Measurements from ENCODE around the gene CYP46A1.
A peak's percentile ranks its signal among the peaks of the same experiment; 100 is the strongest.
"Not testable (repeated sequence)": the region's sequence is repeated elsewhere in the genome, so short reads cannot be mapped to it uniquely, and the experiment has no call there.

The CYP46A1 gene

DNA sequence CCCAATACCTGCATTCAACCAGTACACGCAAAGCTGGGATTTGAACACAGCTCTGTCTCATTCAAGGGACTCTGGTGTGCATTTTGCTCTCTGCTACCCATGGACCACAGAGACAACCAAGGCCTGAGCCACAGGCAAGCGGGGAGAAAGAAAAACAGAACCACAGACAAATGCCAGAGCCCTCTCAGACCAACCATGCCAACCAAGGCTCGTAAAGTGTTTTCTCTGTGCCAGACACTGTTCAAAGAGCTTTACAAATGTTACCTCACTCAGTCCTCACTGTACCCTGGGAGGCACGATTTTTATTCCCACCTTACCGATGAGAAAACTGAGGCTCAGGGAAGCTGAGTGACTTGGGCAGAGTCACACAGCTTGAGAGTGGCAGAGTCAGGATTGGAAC is 76.7 kb downstream of the CYP46A1 start:
- no peak for DNase-seq

DNA sequence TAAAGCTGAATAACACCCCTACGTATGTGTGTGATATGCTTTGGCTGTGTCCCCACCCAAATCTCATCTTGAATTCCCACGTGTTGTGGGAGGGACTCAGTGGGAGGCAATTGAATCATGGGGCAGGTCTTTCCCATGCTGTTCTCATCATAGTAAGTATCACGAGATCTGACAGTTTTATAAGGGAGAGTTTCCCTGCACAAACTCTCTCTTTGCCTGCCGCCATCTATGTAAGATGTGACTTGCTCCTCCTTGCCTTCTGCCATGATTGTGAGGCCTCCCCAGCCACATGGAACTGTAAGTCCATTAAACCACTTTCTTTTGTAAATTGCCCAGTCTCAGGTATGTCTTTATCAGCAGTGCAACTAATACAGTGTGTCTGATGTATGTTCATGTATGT is 78.8 kb downstream of the CYP46A1 start:
- not testable (repeated sequence) for DNase-seq

DNA sequence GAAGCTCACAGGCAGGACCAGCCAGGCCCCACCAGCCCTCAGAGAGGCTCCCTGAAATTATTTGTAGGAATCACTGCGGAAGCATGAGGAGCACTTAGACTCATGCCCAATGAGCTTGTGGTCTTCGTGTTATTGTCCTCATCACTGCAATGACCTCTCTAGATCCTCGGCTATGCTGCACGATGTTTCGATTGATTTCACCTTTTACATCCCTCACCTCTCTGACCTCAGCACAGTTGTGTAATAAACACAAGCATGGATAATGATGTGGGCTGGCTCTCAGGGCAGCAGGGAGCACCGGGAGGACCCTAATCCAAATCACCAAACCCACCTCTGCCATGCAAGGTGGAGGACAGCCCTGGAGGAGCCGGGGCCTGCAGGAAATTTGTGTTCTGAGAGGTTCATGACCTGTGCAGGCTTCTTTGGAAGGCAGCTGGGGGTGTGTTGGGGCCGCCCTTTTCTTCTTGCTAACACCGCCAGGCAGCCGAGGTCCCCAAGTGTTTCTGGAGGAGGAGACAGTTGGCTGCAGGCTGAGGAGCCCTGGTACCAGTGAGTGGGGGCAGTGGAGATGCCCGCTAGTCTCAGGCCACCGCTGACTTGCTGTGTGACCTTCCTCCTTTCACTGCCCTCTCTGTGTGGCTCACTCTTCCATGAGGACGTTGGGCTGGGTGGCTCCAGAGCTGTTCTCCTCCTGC is 79.6 kb downstream of the CYP46A1 start:
- no peak for DNase-seq

DNA sequence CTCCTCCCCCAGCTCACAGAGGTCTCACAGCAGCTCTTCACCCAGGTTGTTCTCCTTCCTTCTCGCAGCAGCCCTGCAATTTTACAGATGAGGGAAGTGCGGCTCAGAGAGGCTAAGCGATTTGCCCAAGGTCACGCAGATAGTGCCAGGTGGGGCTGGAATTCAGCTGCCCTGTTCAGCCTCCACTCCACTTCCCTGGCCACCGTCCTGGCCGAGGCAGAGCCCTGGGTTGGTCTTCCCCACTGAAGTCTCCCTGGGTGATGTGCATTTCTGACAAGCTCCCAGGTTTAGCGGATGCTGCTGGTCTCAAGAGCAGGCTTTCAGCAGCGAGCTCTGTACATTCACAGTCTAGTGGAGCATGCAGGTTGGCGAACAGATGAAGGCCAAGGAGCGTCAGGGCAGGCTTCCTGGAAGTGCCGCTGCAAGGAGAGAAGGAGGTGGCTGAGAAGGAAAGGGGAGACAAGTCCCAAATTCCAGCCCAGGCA is 80.2 kb downstream of the CYP46A1 start:
- no peak for DNase-seq

DNA sequence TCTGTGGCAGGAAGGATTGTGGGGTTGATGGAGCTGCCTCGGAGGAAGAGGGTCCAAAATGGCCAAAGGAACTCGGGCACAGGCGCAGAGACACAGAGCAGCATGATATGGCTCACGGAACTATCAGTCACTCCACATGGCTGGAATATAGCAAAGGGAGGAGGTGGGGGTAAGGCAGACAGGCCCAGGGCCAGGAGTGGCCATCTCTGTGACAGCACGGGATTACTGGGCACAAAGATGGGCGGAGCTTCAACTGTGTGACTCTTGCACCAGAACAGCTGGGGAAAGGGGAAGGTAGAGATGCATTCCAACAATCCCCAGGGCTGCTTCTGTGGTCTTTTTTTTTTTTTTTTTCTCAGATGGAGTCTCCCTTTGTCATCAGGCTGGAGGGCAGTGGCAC is 84.3 kb downstream of the CYP46A1 start:
- peak; percentile 38 for DNase-seq

DNA sequence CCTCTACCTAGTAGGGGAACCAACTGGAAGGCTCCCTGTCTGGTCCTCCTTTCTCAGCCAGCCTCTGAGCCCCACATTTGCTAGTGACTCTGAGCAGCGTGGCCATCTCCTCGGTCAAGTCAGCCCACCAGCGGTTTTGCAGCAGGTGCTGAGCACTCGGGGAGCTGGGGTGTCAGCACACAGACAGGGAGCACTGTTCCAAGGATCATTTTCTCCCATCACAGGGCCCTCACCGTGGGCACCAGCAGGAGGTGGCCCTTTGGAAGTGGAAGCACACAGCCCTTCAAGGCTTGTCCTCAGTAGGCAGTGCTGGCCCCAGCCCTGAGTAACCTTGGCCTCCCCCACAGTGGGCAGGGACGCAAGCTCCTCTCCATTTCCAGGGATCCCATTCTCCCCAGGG is 85.0 kb downstream of the CYP46A1 start:
- DNase-seq, result no peak

DNA sequence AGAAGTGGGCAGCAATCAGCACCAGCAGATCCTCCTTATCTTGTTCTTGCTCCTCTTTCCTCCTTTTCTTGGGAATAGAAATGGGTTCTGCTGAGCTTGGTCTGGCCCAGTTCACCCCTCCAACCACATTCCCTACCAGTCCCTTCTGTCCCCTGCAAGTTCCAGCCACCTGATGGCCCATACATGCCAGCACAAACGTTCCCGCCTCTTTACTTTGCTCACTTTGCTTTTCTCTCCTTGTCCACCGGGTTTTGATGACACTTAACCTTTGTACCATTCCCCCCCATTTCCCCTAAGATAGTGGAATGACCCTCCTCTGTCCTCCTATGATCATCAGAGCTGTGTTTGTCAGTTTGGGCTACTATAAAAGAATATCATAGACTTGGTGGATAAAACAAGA is 85.7 kb downstream of the CYP46A1 start:
- DNase-seq, result no peak

DNA sequence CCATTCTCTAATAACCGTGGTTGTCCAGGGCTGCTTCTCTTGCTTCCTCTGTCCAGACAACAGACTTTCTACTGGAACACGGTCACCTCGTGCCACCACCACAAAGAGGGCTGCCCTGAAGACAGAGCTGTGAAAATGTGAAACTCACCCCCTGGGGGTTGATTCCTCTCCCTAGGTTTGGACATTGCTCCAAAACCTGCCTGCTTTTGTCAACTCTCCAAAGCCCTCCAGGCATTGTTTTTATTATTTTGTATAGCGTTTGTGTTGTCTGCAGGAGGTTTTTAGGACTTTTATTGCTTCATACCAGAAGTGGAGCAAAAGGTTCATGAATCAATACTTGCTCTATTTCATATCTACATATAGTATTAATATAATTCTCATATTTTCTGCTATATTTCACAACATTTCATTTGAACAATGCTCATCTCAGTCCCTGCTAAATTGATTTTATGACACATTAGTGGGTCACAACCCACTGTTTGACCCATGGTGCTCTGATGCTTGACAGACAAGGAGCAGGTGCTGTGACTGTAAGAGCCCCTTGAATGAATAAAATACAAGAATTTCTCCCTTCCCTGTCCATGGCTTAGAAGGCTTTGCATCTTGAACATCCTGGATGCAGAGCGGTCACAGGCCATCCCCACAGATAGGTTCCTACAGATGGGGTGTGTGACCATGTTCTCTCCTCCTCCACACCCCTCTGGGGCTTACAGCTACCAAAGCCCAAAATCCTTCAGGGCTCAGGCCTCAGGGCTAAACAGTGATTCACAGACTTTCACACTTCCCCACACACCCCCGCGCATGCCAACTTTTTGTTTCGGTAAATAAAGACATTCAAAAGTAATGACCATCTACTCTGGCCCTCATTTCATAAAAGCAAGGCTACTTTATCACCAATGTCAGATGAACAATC is 88.5 kb downstream of the CYP46A1 start:
- no peak for DNase-seq

DNA sequence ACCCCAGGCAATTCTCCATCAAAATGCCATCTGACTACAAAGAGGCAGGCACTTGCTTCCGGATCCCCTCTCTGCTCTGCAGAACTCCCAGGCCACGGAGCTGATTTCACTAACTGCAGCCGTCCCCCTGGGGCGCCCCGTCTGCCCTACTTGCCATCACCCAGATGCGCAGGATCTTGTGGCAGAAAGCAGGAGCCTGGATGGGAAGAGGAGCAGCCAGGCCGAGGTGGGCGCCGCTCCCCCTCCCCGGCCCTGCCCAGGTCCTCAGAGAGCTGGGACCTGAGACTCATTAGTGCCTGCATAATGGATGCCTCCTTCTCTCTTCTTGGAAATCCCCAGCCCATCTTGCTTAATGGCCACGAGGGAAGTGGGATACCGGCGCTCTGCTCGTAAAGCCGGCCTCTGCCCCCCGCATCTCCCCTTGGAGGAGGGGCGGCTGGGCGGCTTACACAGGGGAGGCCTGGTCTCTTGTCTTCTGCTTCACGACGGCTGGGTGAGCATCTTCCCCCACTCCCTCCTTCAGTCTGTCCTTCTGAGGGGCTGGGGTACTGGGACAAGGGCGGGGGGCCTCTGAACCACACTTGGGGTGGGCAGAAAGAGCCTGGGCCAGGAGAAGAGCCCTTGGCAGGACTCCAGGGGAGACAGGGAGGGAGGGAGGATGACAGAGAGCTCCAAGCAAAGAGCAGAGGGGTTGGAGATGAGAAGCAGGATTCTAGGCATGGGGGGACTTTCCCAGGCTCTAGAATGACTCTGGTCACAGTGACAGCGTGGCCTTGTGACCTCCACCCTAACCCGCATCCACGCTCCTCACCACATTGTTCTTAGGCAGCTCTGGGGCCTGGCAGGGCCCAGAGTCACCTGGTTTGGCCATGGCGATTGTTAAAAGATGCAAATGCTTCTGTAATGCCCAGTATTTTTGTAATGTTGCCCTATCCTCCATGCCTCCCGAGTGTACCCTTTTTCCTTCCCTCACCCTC is 89.7 kb downstream of the CYP46A1 start:
- no peak for DNase-seq

DNA sequence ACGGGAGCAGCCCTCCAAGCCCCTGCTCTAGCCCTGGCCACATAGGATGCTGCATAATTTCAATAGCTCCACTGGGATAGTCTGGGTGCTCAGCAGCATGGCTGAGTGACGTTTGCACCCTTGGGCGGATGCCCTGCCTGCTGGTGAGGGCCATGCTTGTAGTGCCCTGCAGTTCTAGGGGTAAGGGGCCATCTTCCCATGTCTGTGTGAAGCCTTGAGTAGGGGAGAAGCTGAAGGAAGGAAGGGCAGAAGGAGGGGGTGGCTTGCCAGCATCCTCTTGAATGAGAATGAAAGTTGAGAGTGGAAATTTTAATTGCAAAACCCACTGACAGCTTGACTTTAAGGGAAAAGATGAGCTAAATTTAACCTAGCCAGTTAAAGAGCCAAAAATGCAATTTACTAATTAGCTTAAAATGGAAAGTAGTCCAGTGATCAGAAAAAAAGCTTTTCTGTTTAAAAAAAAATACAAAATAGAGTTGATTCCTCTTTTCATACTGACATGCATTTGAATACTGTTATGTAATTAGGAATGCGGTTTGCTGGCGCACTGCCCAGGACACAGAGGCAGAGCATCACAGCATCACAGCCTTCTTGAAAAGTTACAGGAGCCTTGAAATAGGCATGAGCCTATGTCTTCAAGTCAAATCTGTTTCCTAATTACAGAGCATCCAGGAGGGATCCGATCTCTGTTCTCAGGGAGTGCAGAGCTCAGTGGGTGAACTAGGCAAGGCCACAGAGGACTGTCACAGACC is 90.6 kb downstream of the CYP46A1 start:
- peak; percentile 73 for DNase-seq

DNA sequence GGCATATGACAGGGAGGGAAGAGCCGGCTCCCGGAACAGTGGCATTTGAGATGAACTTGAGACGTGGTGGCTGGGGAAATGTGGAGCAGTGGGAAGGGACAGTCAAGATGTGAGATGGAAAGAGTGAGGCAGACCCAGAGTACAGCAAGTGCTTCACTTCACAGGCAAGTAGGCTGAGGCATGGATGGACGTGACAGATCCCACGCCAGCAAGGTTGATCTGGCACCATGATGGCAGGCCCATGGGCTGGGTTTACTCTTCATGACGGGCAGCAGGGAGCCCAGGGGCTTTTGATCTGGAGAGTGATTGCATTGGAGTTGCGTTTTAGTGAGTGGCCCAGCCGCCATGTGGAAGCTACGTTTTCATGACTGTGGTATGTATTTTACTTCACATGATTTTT is 91.3 kb downstream of the CYP46A1 start:
- DNase-seq, result no peak
